ENCODE results near the gene MAML3. TPM values are rescaled to one million over a fixed set of nuclear protein-coding genes. Genes with fewer than 3 reads are reported as not detected.
A peak's percentile ranks its signal among the peaks of the same experiment; 100 is the strongest.

Gene MAML3
- total RNA-seq, 2 donors from 2014 or later = 29.2 to 32.2 TPM

GRCh38 chr4:139746431-139747171 is 407.4 kb downstream of the MAML3 start:
- Histone ChIP-seq H3K36me3 (ENCODE audit: control insufficient read depth, insufficient read depth, low read length) (peaks cover 3% of the 10 kb centered on the region), H3K9ac (ENCODE audit: extremely low read depth, low read length, poor library complexity, severe bottlenecking) (peak overlapping the region; percentile 4), H3K4me1 (ENCODE audit: control insufficient read depth, insufficient read depth, low read length) (peaks cover 13% of the 10 kb centered on the region), H3K9me3 (ENCODE audit: control insufficient read depth, low read length) (no peaks in the 10 kb centered on the region), H3K27ac (ENCODE audit: low read depth, low read length) (peak overlapping the region; percentile 66), H3K4me3 (ENCODE audit: low read length) (no peak overlapping the region), H3K27me3 (ENCODE audit: control insufficient read depth, insufficient read depth, low read length, poor library complexity, severe bottlenecking) (no peaks in the 10 kb centered on the region)
- WGBS, 2 experiments (ENCODE audit: insufficient coverage in 1 of 2, insufficient read length in 1 of 2) = 57 to 60% methylated on average over 1 to 12 of the region's 12 CpGs
- Mint-ChIP-seq H3K9me3 (no peaks in the 10 kb centered on the region), H3K4me3 (peak overlapping the region; percentile 0), H3K27ac (peak overlapping the region; percentile 74), H3K36me3 (ENCODE audit: low read depth) (no peaks in the 10 kb centered on the region), H3K4me1 (peaks cover 54% of the 10 kb centered on the region), H3K27me3 (ENCODE audit: insufficient read depth) (no peaks in the 10 kb centered on the region)
- peak; percentile 54 for DNase-seq
- TF ChIP-seq CTCF (conservative IDR thresholded peaks at IDR 0.05) = no peak

GRCh38 chr4:139745111-139745639 is 408.8 kb downstream of the MAML3 start:
- WGBS, 2 experiments (ENCODE audit: insufficient coverage in 1 of 2, insufficient read length in 1 of 2) = 90 to 91% methylated on average over 6 of the region's 6 CpGs
- H3K4me3 ChIP-seq (ENCODE audit: low read length) = no peak overlapping the region

GRCh38 chr4:139744232-139744631 is 409.8 kb downstream of the MAML3 start:
- Histone ChIP-seq H3K4me1 (ENCODE audit: control insufficient read depth, insufficient read depth, low read length) (peaks cover 8% of the 10 kb centered on the region), H3K9ac (ENCODE audit: extremely low read depth, low read length, poor library complexity, severe bottlenecking) (no peak overlapping the region), H3K27me3 (ENCODE audit: control insufficient read depth, insufficient read depth, low read length, poor library complexity, severe bottlenecking) (no peaks in the 10 kb centered on the region), H3K36me3 (ENCODE audit: control insufficient read depth, insufficient read depth, low read length) (no peaks in the 10 kb centered on the region), H3K4me3 (ENCODE audit: low read length) (no peak overlapping the region), H3K27ac (ENCODE audit: low read depth, low read length) (no peak overlapping the region), H3K9me3 (ENCODE audit: control insufficient read depth, low read length) (no peaks in the 10 kb centered on the region)
- Mint-ChIP-seq H3K27ac (no peak overlapping the region), H3K4me1 (peaks cover 44% of the 10 kb centered on the region), H3K27me3 (ENCODE audit: insufficient read depth) (no peaks in the 10 kb centered on the region), H3K9me3 (no peaks in the 10 kb centered on the region), H3K36me3 (ENCODE audit: low read depth) (no peaks in the 10 kb centered on the region), H3K4me3 (no peak overlapping the region)
- no peak for TF ChIP-seq CTCF (conservative IDR thresholded peaks at IDR 0.05)
- DNase-seq = no peak
- 100% methylated on average over 1 of the region's 1 CpG; no CpG with 5 or more reads in 1 of the 2 experiments for WGBS, 2 experiments (ENCODE audit: insufficient coverage in 1 of 2, insufficient read length in 1 of 2)

More at GRCh38 chr4:139745111-139745639, 408.8 kb downstream of the MAML3 start:
- Histone ChIP-seq H3K27me3 (ENCODE audit: control insufficient read depth, insufficient read depth, low read length, poor library complexity, severe bottlenecking) (no peaks in the 10 kb centered on the region), H3K27ac (ENCODE audit: low read depth, low read length) (no peak overlapping the region), H3K4me1 (ENCODE audit: control insufficient read depth, insufficient read depth, low read length) (peaks cover 8% of the 10 kb centered on the region), H3K36me3 (ENCODE audit: control insufficient read depth, insufficient read depth, low read length) (no peaks in the 10 kb centered on the region), H3K9ac (ENCODE audit: extremely low read depth, low read length, poor library complexity, severe bottlenecking) (no peak overlapping the region), H3K9me3 (ENCODE audit: control insufficient read depth, low read length) (no peaks in the 10 kb centered on the region)
- Mint-ChIP-seq H3K36me3 (ENCODE audit: low read depth) (no peaks in the 10 kb centered on the region), H3K27me3 (ENCODE audit: insufficient read depth) (no peaks in the 10 kb centered on the region), H3K4me1 (peaks cover 47% of the 10 kb centered on the region), H3K4me3 (no peak overlapping the region), H3K9me3 (no peaks in the 10 kb centered on the region), H3K27ac (peak overlapping the region; percentile 31)
- no peak for TF ChIP-seq CTCF (conservative IDR thresholded peaks at IDR 0.05)
- DNase-seq = peak; percentile 47
